Measurements from ENCODE around the gene DNAH17.

DNA sequence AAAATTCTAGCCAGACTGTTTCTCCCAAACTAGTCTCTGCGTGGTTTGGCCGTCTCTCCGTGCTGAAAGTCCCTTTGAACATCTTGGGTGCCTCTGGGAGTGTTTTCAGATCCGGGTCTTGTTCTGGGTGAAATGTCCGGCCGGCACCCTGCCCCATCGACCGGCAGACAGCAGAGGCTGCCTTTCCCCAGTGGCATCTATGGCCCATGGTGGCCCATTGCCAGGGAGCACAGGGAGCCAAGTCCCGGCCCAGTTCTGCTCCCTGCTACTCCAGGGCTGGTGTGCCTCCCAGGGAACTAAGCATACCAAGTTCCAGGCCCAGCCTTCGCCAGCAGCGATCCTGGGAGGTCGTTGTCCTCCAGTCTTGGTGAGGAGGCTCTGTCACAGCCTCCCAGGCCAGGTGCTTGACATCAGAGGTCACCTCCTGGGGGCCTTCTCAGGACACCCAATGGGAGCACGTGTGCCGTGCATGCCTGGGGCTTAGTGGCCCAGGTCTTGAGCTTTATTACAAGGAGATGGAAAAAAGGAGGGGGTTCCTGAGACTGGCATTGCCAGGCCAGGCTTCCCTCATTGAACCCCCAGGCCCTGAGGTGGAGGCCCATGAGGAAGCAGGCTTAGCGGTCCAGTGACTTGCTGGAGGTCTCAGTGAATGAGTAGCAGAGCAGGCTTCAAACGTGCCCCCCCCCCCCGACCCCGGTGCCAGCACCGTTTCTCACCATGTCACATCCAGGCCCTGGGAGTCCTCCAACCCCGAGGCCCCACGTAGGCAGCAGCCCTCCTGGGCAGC, 144.8 kb downstream of the DNAH17 start:
- TF ChIP-seq, protein P1, sequence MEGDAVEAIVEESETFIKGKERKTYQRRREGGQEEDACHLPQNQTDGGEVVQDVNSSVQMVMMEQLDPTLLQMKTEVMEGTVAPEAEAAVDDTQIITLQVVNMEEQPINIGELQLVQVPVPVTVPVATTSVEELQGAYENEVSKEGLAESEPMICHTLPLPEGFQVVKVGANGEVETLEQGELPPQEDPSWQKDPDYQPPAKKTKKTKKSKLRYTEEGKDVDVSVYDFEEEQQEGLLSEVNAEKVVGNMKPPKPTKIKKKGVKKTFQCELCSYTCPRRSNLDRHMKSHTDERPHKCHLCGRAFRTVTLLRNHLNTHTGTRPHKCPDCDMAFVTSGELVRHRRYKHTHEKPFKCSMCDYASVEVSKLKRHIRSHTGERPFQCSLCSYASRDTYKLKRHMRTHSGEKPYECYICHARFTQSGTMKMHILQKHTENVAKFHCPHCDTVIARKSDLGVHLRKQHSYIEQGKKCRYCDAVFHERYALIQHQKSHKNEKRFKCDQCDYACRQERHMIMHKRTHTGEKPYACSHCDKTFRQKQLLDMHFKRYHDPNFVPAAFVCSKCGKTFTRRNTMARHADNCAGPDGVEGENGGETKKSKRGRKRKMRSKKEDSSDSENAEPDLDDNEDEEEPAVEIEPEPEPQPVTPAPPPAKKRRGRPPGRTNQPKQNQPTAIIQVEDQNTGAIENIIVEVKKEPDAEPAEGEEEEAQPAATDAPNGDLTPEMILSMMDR (IDR thresholded peaks at IDR 0.05) = no peak
- TF ChIP-seq POLR2AphosphoS5 (IDR thresholded peaks at IDR 0.05; ENCODE audit: insufficient read depth in 1 of 2, low read depth in 1 of 2) = no peak

All from vagina (tissue), 2 donors.